GM15510 (cell line): ENCODE results near the gene TAF1D.
A peak's percentile ranks its signal among the peaks of the same experiment; 100 is the strongest.

ENCODE experiments used
- POLR2A ChIP-seq: IDR thresholded peaks from 3 replicates; pipeline ENCODE4 v1.6.1; 2011; ENCODE audit warnings: borderline replicate concordance; ENCODE audit not compliant: insufficient read length; ENCODE audit errors: extremely low read depth

Gene TAF1D

DNA sequence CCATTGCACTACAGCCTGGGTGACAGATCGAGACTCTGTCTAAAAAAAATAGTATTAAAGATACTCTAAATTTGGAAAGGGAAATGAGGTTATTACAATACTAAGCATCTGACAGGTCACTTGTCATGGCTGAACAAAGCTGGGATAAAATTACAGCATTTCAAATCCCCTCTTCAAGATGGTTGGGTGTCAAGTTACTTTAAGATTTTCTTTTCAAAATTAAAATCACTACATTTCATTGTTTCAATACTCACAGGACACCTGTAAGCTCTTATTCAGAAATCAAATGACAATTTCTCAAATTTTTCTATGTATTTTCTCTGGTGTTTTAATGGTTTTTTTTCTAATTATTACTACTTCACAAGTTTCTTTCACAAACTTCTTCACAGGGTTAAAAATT is 5.7 kb downstream of the TAF1D start:
- no peak for TF ChIP-seq POLR2A

DNA sequence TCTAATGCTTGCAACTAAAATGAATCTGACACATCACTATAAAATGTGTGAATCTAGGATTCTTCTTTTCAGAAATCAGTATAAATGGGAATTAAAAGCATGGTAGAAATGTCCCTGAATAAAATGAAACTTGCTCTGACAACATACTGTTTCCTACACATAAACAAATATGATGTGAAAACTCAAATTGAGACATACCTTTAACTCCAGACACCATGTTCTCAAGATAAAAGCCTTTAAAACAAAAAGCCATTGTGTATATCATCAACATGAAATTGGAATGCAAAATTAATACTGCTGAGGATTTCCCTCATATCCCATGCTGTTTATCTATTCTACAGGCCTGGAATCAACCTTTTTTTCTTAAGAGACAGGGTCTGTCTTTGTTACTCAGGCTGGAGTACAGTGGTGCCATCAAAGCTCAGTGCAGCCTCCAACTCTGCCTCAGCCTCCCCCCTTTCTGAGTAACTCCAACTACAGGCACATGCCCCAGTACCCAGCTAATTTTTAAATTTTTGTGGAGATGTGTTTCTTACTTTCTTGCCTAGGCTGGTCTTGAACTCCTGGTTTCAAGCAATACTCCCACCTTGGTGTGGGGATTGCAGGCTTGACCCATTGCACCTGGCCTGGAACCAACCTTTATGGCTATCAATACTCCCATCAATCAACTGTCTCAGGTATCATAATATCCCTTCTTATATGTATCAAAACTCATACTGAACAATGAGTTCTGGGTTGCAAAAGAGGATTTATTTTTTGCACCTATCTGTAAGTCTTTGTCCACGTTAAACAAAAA is 6.7 kb downstream of the TAF1D start:
- no peak for TF ChIP-seq POLR2A

DNA sequence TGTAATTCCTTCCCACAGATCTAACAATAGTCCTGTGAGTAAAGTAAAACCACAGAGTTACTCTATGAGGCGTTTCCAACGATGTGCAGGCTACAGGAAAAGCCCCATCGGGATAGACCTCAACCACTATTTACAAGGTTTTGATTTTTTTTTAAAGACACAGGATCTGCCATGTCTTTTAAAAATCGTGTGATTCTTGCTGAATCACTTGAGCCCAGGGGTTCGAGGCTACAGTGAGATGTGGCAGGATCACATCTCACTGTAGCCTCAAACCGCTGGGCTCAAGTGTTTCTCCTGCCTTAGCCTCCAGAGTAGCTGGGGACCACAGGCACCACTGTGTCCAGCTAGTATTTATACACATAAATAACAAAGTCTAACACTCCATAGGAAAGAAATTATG is 7.8 kb downstream of the TAF1D start:
- TF ChIP-seq POLR2A: no peak

DNA sequence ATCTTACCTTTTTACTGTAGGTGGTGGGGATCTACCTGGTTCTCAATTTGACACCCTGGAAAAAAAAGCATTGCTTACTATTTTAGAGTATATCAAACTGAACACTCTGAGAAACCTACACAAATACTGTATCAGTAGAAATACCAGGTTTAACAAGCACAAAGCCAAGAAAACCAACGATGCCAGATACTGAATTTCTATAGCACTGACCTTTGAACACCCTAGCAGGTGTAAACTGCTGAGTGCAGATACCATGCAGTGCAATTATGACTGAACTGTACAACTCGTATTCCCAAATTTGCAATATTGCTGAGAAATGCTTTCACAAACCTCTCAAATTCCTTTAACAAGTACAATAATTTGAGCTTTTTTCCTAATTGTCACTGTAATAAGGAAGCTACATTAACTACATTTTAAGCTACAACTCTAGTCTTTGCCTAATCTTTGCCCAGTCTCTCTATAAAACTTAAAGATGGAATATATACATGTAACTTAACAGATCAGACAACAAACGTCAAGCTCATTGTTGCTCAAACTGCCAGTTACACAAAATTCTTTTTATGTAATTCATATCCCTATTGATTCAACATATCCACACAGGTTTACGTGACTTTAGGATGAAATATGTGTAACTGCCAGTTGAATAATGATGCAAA is 8.9 kb downstream of the TAF1D start:
- TF ChIP-seq POLR2A: no peak

DNA sequence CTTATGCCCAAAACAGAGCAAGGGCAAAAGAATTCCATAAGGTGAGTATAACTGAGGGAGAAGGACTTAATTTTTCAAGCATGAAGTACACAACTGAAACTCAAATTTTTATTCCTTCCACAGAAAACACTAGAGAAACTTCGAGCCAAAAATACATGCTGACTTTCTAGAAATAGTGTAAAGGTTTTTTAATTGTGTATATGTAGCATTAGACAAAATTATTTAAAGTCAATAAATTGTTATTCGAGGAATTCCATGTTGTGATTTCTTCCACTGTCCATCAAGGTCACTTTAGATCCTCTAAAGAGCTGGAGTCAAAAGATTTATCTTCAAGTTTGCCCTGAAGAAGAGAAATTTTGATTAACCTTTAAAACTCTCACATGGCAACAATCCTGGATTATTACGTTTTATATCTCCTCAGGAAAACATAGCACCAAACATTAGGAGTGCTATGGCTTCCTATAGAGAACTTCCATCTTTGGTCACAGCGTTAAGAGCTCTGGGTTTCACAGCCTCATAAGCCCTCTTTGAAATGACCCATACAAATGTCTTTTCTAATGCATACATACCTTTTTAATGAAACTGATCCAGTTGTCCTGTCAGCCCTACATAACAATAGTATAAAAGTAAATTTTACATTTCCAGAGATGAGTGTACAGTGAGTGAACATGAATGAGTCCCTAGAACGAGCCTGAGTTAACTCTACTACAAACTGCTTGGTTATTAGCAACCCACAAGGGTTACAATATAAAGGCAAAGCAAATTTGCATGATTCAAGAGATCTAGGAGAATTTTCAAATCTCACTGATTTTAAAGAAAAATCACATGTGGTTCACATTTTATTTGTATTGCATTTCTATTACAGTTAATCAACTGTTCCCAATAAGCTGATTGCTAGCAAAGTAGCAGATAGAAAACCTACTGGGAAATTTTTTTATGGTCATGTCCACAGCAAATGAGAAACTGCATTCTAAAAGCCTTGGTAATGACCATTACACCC is 10.9 kb downstream of the TAF1D start:
- no peak for TF ChIP-seq POLR2A

DNA sequence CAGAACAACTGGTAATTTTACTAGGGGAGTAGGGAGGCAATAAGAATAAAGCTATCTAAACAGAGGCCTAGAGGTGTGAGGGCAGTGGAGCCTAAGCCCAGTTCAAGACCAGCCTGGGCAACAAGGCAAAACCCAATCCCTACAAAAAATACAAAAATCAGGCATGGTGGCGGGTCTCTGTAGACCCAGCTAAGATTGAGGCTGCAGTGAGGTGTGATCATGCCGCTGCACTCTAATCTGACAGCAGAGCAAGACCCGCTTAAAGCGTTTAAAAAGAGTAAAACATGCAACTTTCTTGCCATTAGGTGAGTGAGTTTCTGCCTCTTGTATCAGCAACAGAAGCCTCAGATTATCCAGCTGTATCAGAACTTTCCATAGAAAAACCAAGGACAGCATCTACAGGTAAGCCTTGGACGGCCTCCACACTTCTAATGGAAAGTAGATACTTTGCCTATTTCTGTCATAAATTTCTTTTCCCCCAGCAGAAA is 12.1 kb downstream of the TAF1D start:
- TF ChIP-seq POLR2A: peak; percentile 21

DNA sequence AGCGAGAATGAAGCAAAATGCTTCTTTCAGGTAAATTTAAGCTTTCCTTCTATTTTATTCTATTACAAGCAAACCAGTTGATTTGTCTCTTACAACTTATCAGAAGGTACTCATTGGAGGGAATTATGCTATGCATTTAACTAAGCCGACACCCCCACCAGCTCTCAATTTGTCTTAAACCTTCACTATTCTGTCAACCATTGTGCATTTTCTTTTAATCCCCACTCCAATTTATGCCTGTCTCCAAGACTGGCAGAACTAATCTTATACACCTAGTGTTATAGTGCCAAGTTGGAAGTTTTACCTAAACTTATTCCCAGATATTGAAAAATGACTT is 12.5 kb downstream of the TAF1D start:
- no peak for TF ChIP-seq POLR2A

DNA sequence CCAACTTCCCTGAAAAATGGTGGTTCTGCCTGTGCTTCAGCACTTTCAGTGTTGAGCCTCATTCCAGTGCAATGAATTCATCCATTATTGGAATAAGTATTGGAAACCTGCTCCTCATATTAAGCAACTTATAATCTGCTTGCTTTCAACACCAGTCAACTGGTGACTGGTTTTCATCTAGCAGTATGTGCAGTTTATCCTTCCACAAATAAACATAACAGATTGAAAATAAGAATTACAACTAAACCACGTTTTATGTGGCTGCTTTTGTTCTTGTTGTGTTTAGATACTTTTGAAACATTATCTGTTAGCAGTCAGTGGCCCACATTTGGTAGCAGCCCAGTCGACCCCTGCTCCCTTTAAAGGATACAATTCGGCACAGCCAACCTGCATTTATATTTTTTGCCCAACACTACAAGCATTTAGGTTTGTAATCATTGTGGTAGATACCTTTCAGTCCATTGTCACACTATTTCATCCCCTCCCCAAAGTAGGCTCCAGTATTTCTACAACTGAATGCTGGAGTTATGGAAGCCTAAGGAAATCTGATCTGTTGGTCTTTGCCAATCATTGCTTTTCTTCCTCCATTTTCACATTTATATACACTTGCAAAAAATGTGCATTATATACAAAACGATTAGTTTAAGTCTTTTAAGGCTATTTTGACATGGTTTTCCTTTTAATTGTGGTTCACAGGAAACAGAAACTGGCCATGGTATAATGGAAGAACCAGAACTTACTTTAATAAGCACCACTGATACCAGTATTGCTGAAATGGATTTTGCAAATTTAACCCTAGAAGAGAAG is 13.1 kb downstream of the TAF1D start:
- TF ChIP-seq POLR2A: no peak

DNA sequence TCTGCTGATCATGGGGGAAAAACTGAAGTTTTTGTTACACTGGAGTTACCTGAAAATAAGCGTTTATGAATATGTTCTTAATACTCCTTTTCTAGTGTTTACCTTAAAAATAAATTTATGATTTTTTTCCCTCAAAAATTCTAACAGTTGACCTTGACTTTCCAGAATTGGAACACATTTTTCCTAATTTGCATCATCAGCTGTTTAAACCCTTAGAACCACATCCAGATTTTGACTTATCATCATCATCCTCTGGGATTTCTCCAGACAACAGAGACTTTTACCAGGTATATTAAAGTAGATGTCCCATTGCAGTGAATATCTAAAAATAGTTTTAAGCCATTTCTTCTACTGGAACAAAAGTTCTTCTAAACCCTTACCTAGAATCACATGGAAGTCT is 17.2 kb downstream of the TAF1D start:
- no peak for TF ChIP-seq POLR2A

DNA sequence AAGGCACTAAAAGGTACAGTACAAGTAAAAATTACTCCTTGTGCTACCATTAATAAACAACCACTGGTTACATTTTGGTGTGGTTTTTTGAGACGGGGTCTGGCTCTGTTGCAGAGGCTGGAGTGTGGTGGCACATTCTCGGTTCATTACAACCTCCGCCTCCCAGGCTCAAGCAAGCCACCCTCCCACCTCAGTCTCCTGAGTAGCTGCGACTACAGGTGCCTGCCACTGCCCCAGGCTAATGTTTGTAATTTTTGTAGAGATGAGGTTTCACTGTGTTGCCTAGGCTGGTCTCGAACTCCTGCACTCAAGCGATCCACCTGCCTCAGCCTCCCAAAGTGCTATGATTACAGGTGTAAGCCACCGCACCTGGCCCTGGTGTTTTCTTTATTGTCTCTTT is 20.8 kb downstream of the TAF1D start:
- TF ChIP-seq POLR2A: no peak

DNA sequence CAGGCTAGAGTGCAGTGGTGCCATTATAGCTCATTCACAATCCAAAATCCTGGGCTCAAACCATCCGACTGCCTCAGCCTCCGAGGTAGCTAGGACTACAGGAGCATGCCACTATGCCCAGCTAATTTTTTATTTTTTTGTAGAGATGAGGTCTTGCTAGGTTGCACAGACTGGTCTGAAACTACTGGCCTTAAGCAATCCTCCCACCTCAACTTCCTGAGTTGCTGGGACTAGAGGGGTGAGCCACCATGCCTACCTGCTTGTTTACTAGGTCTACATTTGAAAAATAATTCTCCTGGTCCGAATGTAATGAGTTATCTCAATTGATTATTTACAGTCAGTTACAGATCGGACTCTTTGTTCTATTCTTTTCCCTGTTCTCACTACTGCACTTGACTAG is 22.0 kb downstream of the TAF1D start:
- no peak for TF ChIP-seq POLR2A

DNA sequence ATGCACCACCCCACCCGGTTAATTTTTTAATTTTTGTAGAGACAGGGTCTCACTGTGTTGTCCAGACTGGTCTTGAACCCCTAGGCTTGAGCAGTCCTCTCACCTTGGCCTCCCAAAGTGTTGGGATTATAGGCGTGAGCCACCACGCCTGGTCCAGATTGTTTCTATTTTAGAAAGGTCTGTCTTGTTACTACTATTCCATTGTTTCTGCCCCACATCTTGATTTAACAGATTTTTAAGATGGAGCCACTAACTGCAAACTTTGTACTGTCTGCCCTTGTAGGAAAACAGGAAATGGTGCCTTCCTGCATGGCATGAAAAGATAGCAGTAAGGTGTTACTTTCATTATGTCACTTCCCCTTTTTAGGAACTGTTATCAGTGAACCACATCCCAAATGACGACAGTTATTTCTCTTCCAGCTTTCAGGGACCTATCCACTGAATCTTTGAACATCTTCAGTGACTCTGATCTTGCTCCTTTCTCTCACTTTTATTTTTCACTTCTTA is 23.2 kb downstream of the TAF1D start:
- TF ChIP-seq POLR2A: no peak

DNA sequence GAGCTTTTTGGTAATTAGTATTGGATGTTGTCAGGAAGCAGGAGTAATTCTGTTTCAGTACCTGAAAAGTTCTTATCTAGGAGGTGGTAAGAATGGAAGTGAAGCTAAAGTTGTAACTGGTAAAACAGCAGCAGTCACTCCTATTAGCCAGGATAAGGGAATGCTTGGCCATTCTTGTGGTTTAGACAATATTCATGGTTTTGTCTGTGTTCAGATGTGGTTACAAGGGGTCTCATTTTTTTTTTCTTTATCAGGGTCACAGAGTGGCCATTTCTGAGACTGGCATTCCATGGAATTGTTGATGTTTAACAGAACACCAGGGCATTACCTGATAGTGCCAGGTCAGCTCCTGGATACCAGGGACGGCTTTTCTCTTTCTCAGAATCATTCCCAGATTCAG is 23.8 kb downstream of the TAF1D start:
- no peak for TF ChIP-seq POLR2A

DNA sequence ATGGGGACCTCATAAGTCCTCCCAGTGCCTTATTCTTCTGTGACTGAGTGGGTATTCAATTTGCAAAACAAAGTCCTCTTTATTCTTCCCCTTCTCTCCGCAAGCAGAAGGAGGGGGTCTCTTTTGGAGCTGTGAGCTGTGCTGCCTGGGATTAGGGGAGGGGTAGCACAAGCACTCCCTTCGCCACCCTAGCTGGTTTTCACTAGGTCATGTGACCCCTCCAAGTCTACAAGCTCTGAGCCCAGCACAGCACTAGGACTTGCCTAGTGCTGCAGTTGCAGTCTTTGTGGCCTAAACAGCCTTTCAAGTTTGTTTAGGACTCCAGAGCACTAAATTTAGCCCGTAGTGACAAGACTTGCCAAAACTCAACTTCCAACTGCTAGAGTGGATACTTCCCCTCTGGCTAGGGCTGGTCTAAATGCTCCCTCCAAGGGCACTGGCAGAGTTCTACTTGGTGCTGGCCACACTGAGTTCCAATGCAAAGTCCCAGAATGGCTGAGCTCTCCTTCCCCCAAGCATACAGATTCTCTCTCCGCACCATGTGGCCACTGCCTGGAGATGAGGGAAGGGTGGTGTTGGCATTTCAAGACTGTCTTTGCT is 25.4 kb downstream of the TAF1D start:
- no peak for TF ChIP-seq POLR2A

DNA sequence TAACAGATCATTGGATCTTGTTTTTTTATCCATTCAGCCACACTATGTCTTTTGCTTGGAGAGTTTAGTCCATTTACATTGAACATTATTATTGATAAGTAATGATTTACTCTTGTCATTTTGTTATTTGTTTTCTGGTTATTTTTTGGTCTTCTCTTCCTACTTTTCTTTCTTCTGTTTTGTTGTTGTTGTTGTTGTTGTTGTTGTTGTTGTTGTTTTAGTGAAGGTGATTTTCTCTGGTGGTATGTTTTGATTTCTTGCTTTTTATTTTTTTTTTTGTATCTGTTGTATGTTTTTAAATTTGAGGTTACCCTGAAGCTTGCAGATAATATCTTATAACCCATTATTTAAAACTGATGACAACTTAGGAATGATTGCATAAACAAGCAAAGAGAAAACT is 28.6 kb downstream of the TAF1D start:
- TF ChIP-seq POLR2A: no peak

DNA sequence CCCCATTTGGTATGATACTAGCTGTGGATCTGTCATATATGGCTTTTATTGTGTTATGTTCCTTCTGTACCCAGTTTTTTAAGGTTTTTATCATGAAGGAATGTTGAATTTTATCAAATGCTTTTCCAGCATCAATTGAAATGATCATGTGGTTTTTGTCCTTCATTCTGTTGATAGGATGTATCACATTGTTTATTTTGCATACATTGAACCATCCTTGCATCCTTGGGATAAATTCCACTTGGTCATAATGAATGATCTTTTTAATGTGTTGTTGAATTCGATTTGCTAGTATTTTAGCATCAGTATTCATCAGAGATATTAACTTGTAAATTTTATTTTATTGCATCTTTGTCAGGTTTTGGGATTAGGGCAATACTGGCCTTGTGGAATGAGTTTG is 31.1 kb downstream of the TAF1D start:
- TF ChIP-seq POLR2A: no peak
